VCaP (cell line): ENCODE data around the gene CABP2.

Experiments
- H3K27ac ChIP-seq: fragments of 450-650 bp; 2 replicates; pipeline ENCODE4 v1.5.1; 2017
- CTCF ChIP-seq: fragments of 450-650 bp; conservative IDR thresholded peaks from 2 replicates; pipeline ENCODE4 v1.5.1; 2017; ENCODE audit warnings: mild to moderate bottlenecking, moderate library complexity

Gene CABP2

GRCh38 chr11:67502328-67502979, 20.8 kb downstream of the CABP2 start:
- H3K27ac ChIP-seq, result no peak overlapping the region
- TF ChIP-seq CTCF, result no peak

- no peak for TF ChIP-seq CTCF
- H3K27ac ChIP-seq, result no peak overlapping the region
Measured at GRCh38 chr11:67501854-67502253, 21.4 kb downstream of the CABP2 start.

- no peak overlapping the region for H3K27ac ChIP-seq
- TF ChIP-seq CTCF, result no peak
Measured at GRCh38 chr11:67500831-67501715, 22.2 kb downstream of the CABP2 start.

GRCh38 chr11:67500484-67500821, 22.8 kb downstream of the CABP2 start:
- H3K27ac ChIP-seq, result no peak overlapping the region
- TF ChIP-seq CTCF, result no peak

- TF ChIP-seq CTCF, result no peak
- H3K27ac ChIP-seq, result no peak overlapping the region
Measured at GRCh38 chr11:67499808-67500483, 23.3 kb downstream of the CABP2 start.

- H3K27ac ChIP-seq, result no peak overlapping the region
- TF ChIP-seq CTCF, result no peak
Measured at GRCh38 chr11:67498544-67498972, 24.7 kb downstream of the CABP2 start.

GRCh38 chr11:67497656-67498291, 25.5 kb downstream of the CABP2 start:
- H3K27ac ChIP-seq, result no peak overlapping the region
- no peak for TF ChIP-seq CTCF
